Natural killer cell (primary cell): Measurements from ENCODE around the gene NHLRC2. TPM values are rescaled to one million over a fixed set of nuclear protein-coding genes. Genes with fewer than 3 reads are reported as not detected.

Experiments used
- ATAC-seq, 3 donors: fragments of 150-1000 bp in 2 of 3; fragments of 200-7000 bp in 1 of 3; cut with Tn5 transposase; 1 replicate in 1 of 3; 2 replicates in 2 of 3; pipeline ENCODE4 v1.10.0; 2021; ENCODE audit warnings: mild to moderate bottlenecking in 2 of 3, moderate library complexity in 2 of 3
- DNase-seq, 2 donors: peaks; one replicate each; pipeline versions ENCODE4 v3.0.0 to v3.0.0-alpha.2; 2013 to 2021; ENCODE audit warnings: mixed read lengths in 1 of 2
- H3K27ac ChIP-seq: one replicate; pipeline ENCODE4 v1.5.1; 2013; ENCODE audit warnings: mild to moderate bottlenecking, low read length
- H3K27me3 ChIP-seq: one replicate; pipeline ENCODE4 v1.6.1; 2013; ENCODE audit warnings: low read length; ENCODE audit not compliant: control insufficient read depth, insufficient read depth
- H3K36me3 ChIP-seq: one replicate; pipeline ENCODE4 v1.6.1; 2013; ENCODE audit warnings: low read length; ENCODE audit not compliant: control insufficient read depth, insufficient read depth
- H3K4me1 ChIP-seq: one replicate; pipeline ENCODE4 v1.6.1; 2013; ENCODE audit warnings: low read length; ENCODE audit not compliant: control insufficient read depth, insufficient read depth
- H3K4me3 ChIP-seq: one replicate; pipeline ENCODE4 v1.5.1; 2013; ENCODE audit warnings: low read length
- H3K9me3 ChIP-seq: one replicate; pipeline ENCODE4 v1.6.1; 2013; ENCODE audit warnings: low read length; ENCODE audit not compliant: control insufficient read depth, insufficient read depth
- H3K27ac Mint-ChIP-seq, 2 donors: one replicate each; pipeline ENCODE4 v1.8.0; 2022; ENCODE audit warnings: mild to moderate bottlenecking in 2 of 2, mixed read lengths in 2 of 2, moderate library complexity in 1 of 2
- H3K27me3 Mint-ChIP-seq, 2 donors: one replicate each; pipeline ENCODE4 v1.8.0; 2022; ENCODE audit warnings: low read depth in 2 of 2, mixed read lengths in 2 of 2
- H3K36me3 Mint-ChIP-seq: one replicate; pipeline ENCODE4 v1.8.0; 2022; ENCODE audit warnings: mixed read lengths
- H3K4me1 Mint-ChIP-seq, 2 donors: one replicate each; pipeline ENCODE4 v1.8.0; 2022; ENCODE audit warnings: mixed read lengths in 2 of 2
- H3K4me3 Mint-ChIP-seq: one replicate; pipeline ENCODE4 v1.8.0; 2022; ENCODE audit warnings: mild to moderate bottlenecking, moderate library complexity, mixed read lengths
- H3K9me3 Mint-ChIP-seq, 2 donors: one replicate each; pipeline ENCODE4 v1.8.0; 2022; ENCODE audit warnings: mixed read lengths in 2 of 2
- CTCF ChIP-seq: fragments of 200-600 bp; IDR thresholded peaks from one replicate; pipeline ENCODE4 v1.8.0; 2022; ENCODE audit warnings: antibody characterized with exemption
- WGBS: methylation state at CpG from one replicate; pipeline ENCODE4 v1.1.7; 2013; ENCODE audit warnings: missing lambda C conversion rate; ENCODE audit not compliant: insufficient coverage; 5-methylcytosine and 5-hydroxymethylcytosine counted together
- intact Hi-C: fragments of 100-400 bp; cut with micrococcal nuclease; formaldehyde crosslinking; loops from one replicate; pipeline ENCODE4 v1.14.2; 2022
- total RNA-seq, 4 donors: library from RNA; stranded (reverse); fragments of 120-200 nt in 1 of 4; gene quantifications; one replicate each; pipeline versions ENCODE4 v1.2.3 to v1.2.4, GENCODE V29; 2013 to 2022

Gene NHLRC2
- total RNA-seq, 3 donors from 2014 or later (not counting 1 experiment from before 2014, with no cell fraction given): 19.0 to 24.7 (median 22.4) TPM

GRCh38 chr10:113876461-113876860 is 22.0 kb downstream of the NHLRC2 start:
- DNase-seq (no peak), ATAC-seq (no peak)
- Histone ChIP-seq H3K4me1 (no peaks in the 10 kb centered on the region), H3K9me3 (no peaks in the 10 kb centered on the region), H3K36me3 (peaks cover 5% of the 10 kb centered on the region), H3K27ac (no peak overlapping the region), H3K27me3 (no peaks in the 10 kb centered on the region), H3K4me3 (no peak overlapping the region)
- peaks cover 17 to 18% of the 10 kb centered on the region in 2 donors for H3K4me1 Mint-ChIP-seq
- peaks cover 9% of the 10 kb centered on the region for H3K36me3 Mint-ChIP-seq
- 91% methylated on average over 2 of the region's 3 CpGs for WGBS
- no peaks in the 10 kb centered on the region for H3K27me3 Mint-ChIP-seq
- H3K27ac Mint-ChIP-seq: no peak overlapping the region
- H3K4me3 Mint-ChIP-seq: no peak overlapping the region
- H3K9me3 Mint-ChIP-seq: peaks cover 0 to 6% of the 10 kb centered on the region in 2 donors
- no peak for TF ChIP-seq CTCF
- intact Hi-C loops: no loop called here

GRCh38 chr10:113879691-113880090 is 25.2 kb downstream of the NHLRC2 start:
- Mint-ChIP-seq H3K9me3 (no peaks in the 10 kb centered on the region), H3K4me3 (no peak overlapping the region), H3K36me3 (peaks cover 7% of the 10 kb centered on the region), H3K4me1 (peaks cover 22 to 24% of the 10 kb centered on the region in 2 donors), H3K27me3 (no peaks in the 10 kb centered on the region), H3K27ac (no peak overlapping the region)
- ATAC-seq (no peak), DNase-seq (no peak)
- TF ChIP-seq CTCF: no peak
- intact Hi-C loops: no loop called here
- Histone ChIP-seq H3K27ac (no peak overlapping the region), H3K4me3 (no peak overlapping the region), H3K9me3 (no peaks in the 10 kb centered on the region), H3K27me3 (no peaks in the 10 kb centered on the region), H3K36me3 (peaks cover 9% of the 10 kb centered on the region), H3K4me1 (no peaks in the 10 kb centered on the region)
- no CpG with 5 or more reads among the region's 2 CpGs for WGBS

GRCh38 chr10:113880236-113880635 is 25.8 kb downstream of the NHLRC2 start:
- no peak for DNase-seq
- Mint-ChIP-seq H3K27me3 (no peaks in the 10 kb centered on the region), H3K27ac (no peak overlapping the region), H3K9me3 (no peaks in the 10 kb centered on the region), H3K4me1 (peaks cover 19 to 22% of the 10 kb centered on the region in 2 donors), H3K36me3 (peaks cover 7% of the 10 kb centered on the region), H3K4me3 (no peak overlapping the region)
- H3K9me3 ChIP-seq: no peaks in the 10 kb centered on the region
- no peak overlapping the region for H3K27ac ChIP-seq
- WGBS: no CpG with 5 or more reads among the region's 1 CpG
- TF ChIP-seq CTCF: no peak
- intact Hi-C loops: no loop called here
- peaks cover 13% of the 10 kb centered on the region for H3K36me3 ChIP-seq
- H3K4me1 ChIP-seq: no peaks in the 10 kb centered on the region
- ATAC-seq: no peak
- H3K27me3 ChIP-seq: no peaks in the 10 kb centered on the region
- H3K4me3 ChIP-seq: no peak overlapping the region

GRCh38 chr10:113882240-113882639 is 27.8 kb downstream of the NHLRC2 start:
- Mint-ChIP-seq H3K9me3 (no peaks in the 10 kb centered on the region), H3K4me1 (peaks cover 15 to 22% of the 10 kb centered on the region in 2 donors), H3K27me3 (no peaks in the 10 kb centered on the region), H3K36me3 (peaks cover 22% of the 10 kb centered on the region), H3K27ac (peak overlapping the region; percentile 68 to 73), H3K4me3 (no peak overlapping the region)
- Histone ChIP-seq H3K4me3 (no peak overlapping the region), H3K4me1 (no peaks in the 10 kb centered on the region), H3K9me3 (no peaks in the 10 kb centered on the region), H3K27ac (no peak overlapping the region), H3K36me3 (peaks cover 20% of the 10 kb centered on the region), H3K27me3 (no peaks in the 10 kb centered on the region)
- DNase-seq: peak in 1 of 2 donors; percentile 6
- ATAC-seq: peak in 2 of 3 donors; percentile 52 to 59
- 40% methylated on average over 1 of the region's 2 CpGs for WGBS
- TF ChIP-seq CTCF: no peak
- intact Hi-C loops: no loop called here
